K562 (cell line): Measurements from ENCODE around the gene BMF. TPM values are rescaled to one million over a fixed set of nuclear protein-coding genes. Genes with fewer than 3 reads are reported as not detected.

Experiments
- ARID3A ChIP-seq: IDR thresholded peaks from 2 replicates; pipeline ENCODE4 v1.6.1; 2012; ENCODE audit warnings: low read depth, low read length, improper control_type of control experiment, borderline replicate concordance
- COPS2 ChIP-seq: fragments of 450-650 bp; conservative IDR thresholded peaks from 2 replicates; pipeline ENCODE4 v1.6.1; 2016; ENCODE audit warnings: mild to moderate bottlenecking, moderate library complexity
- GATAD2A ChIP-seq: fragments of 450-650 bp; IDR thresholded peaks from 2 replicates; pipeline ENCODE4 v1.6.1; 2017
- JUND ChIP-seq, 2 experiments: IDR thresholded peaks; 2 replicates in 1 of 2; 3 replicates in 1 of 2; pipeline ENCODE4 v1.6.1; 2011; ENCODE audit warnings: borderline replicate concordance in 2 of 2, low read depth in 2 of 2, low read length in 2 of 2, improper control_type of control experiment in 1 of 2, missing biosample characterization in 1 of 2, missing genetic modification characterization in 1 of 2, missing genetic modification reagents in 1 of 2
- MYNN ChIP-seq, 2 experiments: sonication (generic); formaldehyde crosslinking in 1 of 2; IDR thresholded peaks; 2 replicates each; pipeline versions ENCODE4 v1.5.0 to v1.6.1; 2016 to 2020; ENCODE audit warnings: antibody characterized with exemption in 1 of 2, missing genetic modification reagents in 1 of 2
- NCOA2 ChIP-seq, 2 experiments: fragments of 450-650 bp; IDR thresholded peaks; 2 replicates each; pipeline ENCODE4 v1.6.1; 2018; ENCODE audit warnings: mild to moderate bottlenecking in 2 of 2, moderate library complexity in 1 of 2; ENCODE audit not compliant: partially characterized antibody in 2 of 2
- SETDB1 ChIP-seq: IDR thresholded peaks from one replicate; pipeline ENCODE4 v1.6.1; 2012; ENCODE audit warnings: low read length, control low read depth, inconsistent platforms
- SNIP1 ChIP-seq: fragments of 450-650 bp; IDR thresholded peaks from 2 replicates; pipeline ENCODE4 v1.7.1; 2017; ENCODE audit warnings: low read depth, mild to moderate bottlenecking
- ZBTB40 ChIP-seq, 2 experiments: fragments of 450-650 bp in 1 of 2; sonication (generic) in 1 of 2; formaldehyde crosslinking in 1 of 2; IDR thresholded peaks; 2 replicates each; pipeline versions ENCODE4 v1.7.1 to v1.9.0; 2016 to 2022; ENCODE audit warnings: inconsistent platforms in 1 of 2, mild to moderate bottlenecking in 1 of 2, missing genetic modification reagents in 1 of 2
- ZKSCAN3 ChIP-seq: fragments of 250-450 bp; sonication (Bioruptor Pico); IDR thresholded peaks from 2 replicates; pipeline ENCODE4 v1.4.0; 2020
- ZNF830 ChIP-seq: fragments of 250-450 bp; sonication (Bioruptor Pico); IDR thresholded peaks from 2 replicates; pipeline ENCODE4 v1.5.0; 2021; ENCODE audit warnings: mild to moderate bottlenecking
- polyA plus RNA-seq, 8 experiments: library from polyadenylated mRNA; depleted of rRNA in 4 of 8; stranded (reverse) in 5 of 8; unstranded in 3 of 8; fragments of >200 nt; fragmentation: Nextera tagmentation in 2 of 8; fragmentation: Illumina TruSeq in 1 of 8; extraction: Ambion mirVana in 2 of 8; extraction: Trizol in 1 of 8; gene quantifications; 2 replicates each; pipeline versions ENCODE4 v1.2.1 to v1.2.3, GENCODE V29; 2011 to 2014; ENCODE audit warnings: inconsistent platforms in 1 of 8, missing spikeins in 1 of 8
- total RNA-seq, 7 experiments: library from RNA; depleted of rRNA in 6 of 7; stranded (reverse); fragments of >200 nt in 6 of 7; fragmentation: Illumina TruSeq in 2 of 7; extraction: Trizol in 2 of 7; gene quantifications; 2 replicates each; pipeline versions ENCODE4 v1.2.1 to v1.2.3, GENCODE V29; 2011 to 2021; ENCODE audit warnings: low replicate concordance in 1 of 7
- TF ChIP-seq, protein P1 (sequence below): fragments of 250-450 bp; sonication (Bioruptor Pico); IDR thresholded peaks from 2 replicates; pipeline ENCODE4 v1.5.0; 2020; ENCODE audit warnings: mild to moderate bottlenecking
- TF ChIP-seq, protein P2 (sequence below): fragments of 450-650 bp; IDR thresholded peaks from 2 replicates; pipeline ENCODE4 v1.6.1; 2017; ENCODE audit warnings: antibody characterized with exemption

BMF gene
- total and polyA plus RNA-seq, 9 of the 15 experiments (the other 6 are each of a cell fraction or from before 2014, with no cell fraction given) = 0.25 to 0.91 (median 0.59) TPM; not detected in 2

GRCh38 chr15:40080847-40081246 lies 27.8 kb downstream of the BMF start (continued):
- TF ChIP-seq GATAD2A = peak; percentile 91
- TF ChIP-seq JUND (IDR thresholded peaks at IDR 0.05; ENCODE audit: borderline replicate concordance, low read depth, low read length) = peak; percentile 38; the same call in 1 of the 2 replicates
- TF ChIP-seq JUND (tag; IDR thresholded peaks at IDR 0.05; ENCODE audit: borderline replicate concordance, low read depth, low read length) = no peak; the same call in 2 of the 3 replicates
- no peak for TF ChIP-seq SNIP1
- TF ChIP-seq NCOA2 (IDR thresholded peaks at IDR 0.05; ENCODE audit: partially characterized antibody in 2 of 2) = no peak
- no peak for TF ChIP-seq ZNF830 (CRISPR knock-in tag)
- no peak for TF ChIP-seq ZKSCAN3 (CRISPR knock-in tag)
- TF ChIP-seq, protein P1, sequence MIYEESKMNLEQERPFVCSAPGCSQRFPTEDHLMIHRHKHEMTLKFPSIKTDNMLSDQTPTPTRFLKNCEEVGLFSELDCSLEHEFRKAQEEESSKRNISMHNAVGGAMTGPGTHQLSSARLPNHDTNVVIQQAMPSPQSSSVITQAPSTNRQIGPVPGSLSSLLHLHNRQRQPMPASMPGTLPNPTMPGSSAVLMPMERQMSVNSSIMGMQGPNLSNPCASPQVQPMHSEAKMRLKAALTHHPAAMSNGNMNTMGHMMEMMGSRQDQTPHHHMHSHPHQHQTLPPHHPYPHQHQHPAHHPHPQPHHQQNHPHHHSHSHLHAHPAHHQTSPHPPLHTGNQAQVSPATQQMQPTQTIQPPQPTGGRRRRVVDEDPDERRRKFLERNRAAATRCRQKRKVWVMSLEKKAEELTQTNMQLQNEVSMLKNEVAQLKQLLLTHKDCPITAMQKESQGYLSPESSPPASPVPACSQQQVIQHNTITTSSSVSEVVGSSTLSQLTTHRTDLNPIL (CRISPR knock-in tag) = no peak
- TF ChIP-seq COPS2 = no peak
- TF ChIP-seq, protein P2, sequence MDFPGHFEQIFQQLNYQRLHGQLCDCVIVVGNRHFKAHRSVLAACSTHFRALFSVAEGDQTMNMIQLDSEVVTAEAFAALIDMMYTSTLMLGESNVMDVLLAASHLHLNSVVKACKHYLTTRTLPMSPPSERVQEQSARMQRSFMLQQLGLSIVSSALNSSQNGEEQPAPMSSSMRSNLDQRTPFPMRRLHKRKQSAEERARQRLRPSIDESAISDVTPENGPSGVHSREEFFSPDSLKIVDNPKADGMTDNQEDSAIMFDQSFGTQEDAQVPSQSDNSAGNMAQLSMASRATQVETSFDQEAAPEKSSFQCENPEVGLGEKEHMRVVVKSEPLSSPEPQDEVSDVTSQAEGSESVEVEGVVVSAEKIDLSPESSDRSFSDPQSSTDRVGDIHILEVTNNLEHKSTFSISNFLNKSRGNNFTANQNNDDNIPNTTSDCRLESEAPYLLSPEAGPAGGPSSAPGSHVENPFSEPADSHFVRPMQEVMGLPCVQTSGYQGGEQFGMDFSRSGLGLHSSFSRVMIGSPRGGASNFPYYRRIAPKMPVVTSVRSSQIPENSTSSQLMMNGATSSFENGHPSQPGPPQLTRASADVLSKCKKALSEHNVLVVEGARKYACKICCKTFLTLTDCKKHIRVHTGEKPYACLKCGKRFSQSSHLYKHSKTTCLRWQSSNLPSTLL = no peak
- TF ChIP-seq SETDB1 = no peak
- TF ChIP-seq ARID3A = no peak
- no peak for TF ChIP-seq MYNN (IDR thresholded peaks at IDR 0.05)
- TF ChIP-seq MYNN (CRISPR knock-in tag; IDR thresholded peaks at IDR 0.05) = no peak
- peak; percentile 36; the same call in 1 of the 2 replicates for TF ChIP-seq ZBTB40 (IDR thresholded peaks at IDR 0.05)
- TF ChIP-seq ZBTB40 (CRISPR knock-in tag; IDR thresholded peaks at IDR 0.05) = no peak
